A673 (cell line): ENCODE results near the gene GNG7.

Source experiments
- CTCF ChIP-seq: fragments of 300-800, 200-600 bp; sonication (generic); conservative IDR thresholded peaks from 2 replicates; pipeline ENCODE4 v1.5.1; 2017; ENCODE audit warnings: low read depth, mild to moderate bottlenecking, antibody characterized with exemption, low read length, moderate library complexity, mixed read lengths
- EZH2 ChIP-seq: fragments of 200-600 bp; sonication (generic); IDR thresholded peaks from 2 replicates; pipeline ENCODE4 v1.6.1; 2017; ENCODE audit warnings: borderline replicate concordance, low read depth, mild to moderate bottlenecking, mixed read lengths, antibody characterized with exemption, low read length; ENCODE audit not compliant: poor library complexity, severe bottlenecking

DNA sequence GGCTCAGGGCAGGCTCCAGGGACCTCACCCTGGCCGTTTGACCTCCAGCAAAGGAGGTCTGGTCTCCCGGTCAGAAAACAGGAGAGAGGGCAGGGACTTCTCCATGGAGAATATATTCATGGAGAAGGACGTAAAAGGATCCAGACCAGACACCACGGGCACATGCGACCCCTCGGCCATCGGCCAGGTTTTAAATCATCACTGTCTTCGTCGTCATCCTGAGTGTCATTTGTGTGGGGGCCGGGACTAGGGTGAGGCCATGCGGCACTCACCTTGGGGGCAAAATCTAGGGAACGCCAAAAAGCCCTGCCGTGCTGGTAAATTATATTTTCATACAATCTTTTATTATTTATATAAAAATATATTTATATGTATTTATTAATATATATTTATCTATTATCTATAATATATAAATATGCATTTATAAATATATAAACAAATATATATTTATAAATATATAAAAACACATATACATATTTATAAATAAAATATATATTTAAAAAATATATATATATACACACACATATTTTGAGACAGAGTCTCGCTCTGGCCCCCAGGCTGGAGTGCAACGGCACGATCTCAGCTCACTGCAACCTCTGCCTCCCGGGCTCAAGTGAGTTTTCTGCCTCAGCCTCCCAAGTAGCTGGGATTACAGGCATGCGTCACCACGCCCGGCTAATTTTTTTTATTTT, 151.2 kb downstream of the GNG7 start:
- TF ChIP-seq CTCF (no peak), EZH2 (no peak)
